Activated naive CD8-positive, alpha-beta T cell treated with anti-CD3 and anti-CD28 coated beads, Interleukin-2, amount 50 U/mL, for 16 hours (primary cell): Measurements from ENCODE around the gene SLC6A3.
"Not testable (repeated sequence)": the region's sequence is repeated elsewhere in the genome, so short reads cannot be mapped to it uniquely, and the experiment has no call there.

Source experiments
- DNase-seq: peaks from one replicate; pipeline ENCODE4 v3.0.0-alpha.2; 2020; ENCODE audit warnings: low read depth, low spot score

SLC6A3 gene

GRCh38 chr5:1371972-1372342 is 73.3 kb downstream of the SLC6A3 start:
- not testable (repeated sequence) for DNase-seq

- no peak for DNase-seq
Observed at GRCh38 chr5:1371218-1371971, 73.8 kb downstream of the SLC6A3 start.

- no peak for DNase-seq
Observed at GRCh38 chr5:1370006-1370405, 75.2 kb downstream of the SLC6A3 start.

GRCh38 chr5:1368756-1369155 is 76.5 kb downstream of the SLC6A3 start:
- no peak for DNase-seq

GRCh38 chr5:1368236-1368635 is 77.0 kb downstream of the SLC6A3 start:
- DNase-seq = no peak

GRCh38 chr5:1367149-1367548 is 78.1 kb downstream of the SLC6A3 start:
- DNase-seq = no peak

- no peak for DNase-seq
Observed at GRCh38 chr5:1366514-1366913, 78.7 kb downstream of the SLC6A3 start.

GRCh38 chr5:1364211-1364610 is 81.0 kb downstream of the SLC6A3 start:
- no peak for DNase-seq

GRCh38 chr5:1363581-1363980 is 81.7 kb downstream of the SLC6A3 start:
- no peak for DNase-seq

- DNase-seq = no peak
Observed at GRCh38 chr5:1363160-1363559, 82.1 kb downstream of the SLC6A3 start.

- no peak for DNase-seq
Observed at GRCh38 chr5:1362242-1363015, 82.8 kb downstream of the SLC6A3 start.

- DNase-seq = no peak
Observed at GRCh38 chr5:1360861-1361260, 84.4 kb downstream of the SLC6A3 start.

GRCh38 chr5:1360367-1360766 is 84.9 kb downstream of the SLC6A3 start:
- not testable (repeated sequence) for DNase-seq

- DNase-seq = no peak
Observed at GRCh38 chr5:1359713-1360112, 85.5 kb downstream of the SLC6A3 start.

GRCh38 chr5:1359031-1359645 is 86.1 kb downstream of the SLC6A3 start:
- no peak for DNase-seq

- no peak for DNase-seq
Observed at GRCh38 chr5:1358726-1359025, 86.6 kb downstream of the SLC6A3 start.

GRCh38 chr5:1357946-1358725 is 87.1 kb downstream of the SLC6A3 start:
- no peak for DNase-seq

- no peak for DNase-seq
Observed at GRCh38 chr5:1356873-1357787, 88.1 kb downstream of the SLC6A3 start.

- DNase-seq = no peak
Observed at GRCh38 chr5:1354576-1354975, 90.7 kb downstream of the SLC6A3 start.

- DNase-seq = no peak
Observed at GRCh38 chr5:1352231-1353219, 92.7 kb downstream of the SLC6A3 start.
